Fibroblast of lung (primary cell): Measurements from ENCODE around the gene PUDP. TPM values are rescaled to one million over a fixed set of nuclear protein-coding genes. Genes with fewer than 3 reads are reported as not detected.

Experiments used
- DNase-seq, 2 donors: peaks; one replicate each; pipeline versions ENCODE4 v3.0.0 to v3.0.0-alpha.2; 2010; ENCODE audit warnings: low read depth in 2 of 2
- H2AFZ ChIP-seq: 2 replicates; pipeline ENCODE4 v1.5.1; 2012; ENCODE audit warnings: low read length, control low read depth, inconsistent platforms
- H3K27ac ChIP-seq: 2 replicates; pipeline ENCODE4 v1.5.1; 2011; ENCODE audit warnings: low read length, control low read depth; ENCODE audit not compliant: insufficient read depth
- H3K27me3 ChIP-seq: 2 replicates; pipeline ENCODE4 v1.5.1; 2011; ENCODE audit warnings: mild to moderate bottlenecking, low read length; ENCODE audit not compliant: control insufficient read depth, insufficient read depth
- H3K36me3 ChIP-seq: 2 replicates; pipeline ENCODE4 v1.5.1; 2011; ENCODE audit warnings: low read length; ENCODE audit not compliant: control insufficient read depth, insufficient read depth
- H3K4me1 ChIP-seq: 2 replicates; pipeline ENCODE4 v1.5.1; 2011; ENCODE audit warnings: low read length; ENCODE audit not compliant: control insufficient read depth, insufficient read depth; ENCODE audit errors: extremely low read depth
- H3K4me2 ChIP-seq: 2 replicates; pipeline ENCODE4 v1.5.1; 2011; ENCODE audit warnings: low read length, control low read depth; ENCODE audit not compliant: insufficient read depth; ENCODE audit errors: extremely low read depth
- H3K4me3 ChIP-seq, 4 experiments: fragments of 200-600 bp in 1 of 4; sonication (generic) in 1 of 4; replicated peaks in 1 of 4; 2 replicates each; pipeline ENCODE4 v1.5.1; 2011 to 2016; ENCODE audit warnings: low read length in 4 of 4, low read depth in 3 of 4, mild to moderate bottlenecking in 3 of 4, control low read depth in 2 of 4, inconsistent platforms in 1 of 4, mixed read lengths in 1 of 4; ENCODE audit not compliant: insufficient read depth in 1 of 4; ENCODE audit errors: control extremely low read depth in 1 of 4
- H3K79me2 ChIP-seq: 2 replicates; pipeline ENCODE4 v1.5.1; 2012; ENCODE audit warnings: mild to moderate bottlenecking, low read length, inconsistent platforms; ENCODE audit not compliant: control insufficient read depth, insufficient read depth
- H3K9ac ChIP-seq: 2 replicates; pipeline ENCODE4 v1.5.1; 2011; ENCODE audit warnings: mild to moderate bottlenecking, low read length, control low read depth; ENCODE audit not compliant: insufficient read depth
- H3K9me3 ChIP-seq: 2 replicates; pipeline ENCODE4 v1.5.1; 2012; ENCODE audit warnings: low read depth, low read length; ENCODE audit not compliant: control insufficient read depth, insufficient read depth
- H4K20me1 ChIP-seq: 2 replicates; pipeline ENCODE4 v1.5.1; 2011; ENCODE audit warnings: low read length; ENCODE audit not compliant: control insufficient read depth, insufficient read depth; ENCODE audit errors: extremely low read depth
- CTCF ChIP-seq, 2 donors: IDR thresholded peaks in 1 of 2; conservative IDR thresholded peaks in 1 of 2; 1 replicate in 1 of 2; 2 replicates in 1 of 2; pipeline ENCODE4 v1.5.1; 2011 to 2012; ENCODE audit warnings: low read length in 2 of 2, control low read depth in 1 of 2, inconsistent platforms in 1 of 2, low read depth in 1 of 2, mild to moderate bottlenecking in 1 of 2
- EZH2 ChIP-seq: IDR thresholded peaks from 2 replicates; pipeline ENCODE4 v1.5.1; 2012; ENCODE audit warnings: low read length, control low read depth, mild to moderate bottlenecking; ENCODE audit errors: missing control alignments
- polyA plus RNA-seq, 2 donors: library from polyadenylated mRNA; depleted of rRNA in 1 of 2; stranded (reverse) in 1 of 2; unstranded in 1 of 2; fragments of >200 nt; gene quantifications; 2 replicates each; pipeline ENCODE4 v1.2.1, GENCODE V29; 2011 to 2012; ENCODE audit warnings: missing spikeins in 1 of 2
- total RNA-seq: library from RNA; depleted of rRNA; stranded (reverse); fragments of >200 nt; gene quantifications from 2 replicates; pipeline ENCODE4 v1.2.1, GENCODE V29; 2014

PUDP gene
- total and polyA plus RNA-seq, 2 donors (not counting 1 experiment from before 2014, with no cell fraction given): 7.6 to 19.8 TPM

GRCh38 chrX:7065473-7065872, 82.5 kb downstream of the PUDP start:
- Histone ChIP-seq H3K79me2 (no peaks in the 10 kb centered on the region), H3K36me3 (no peaks in the 10 kb centered on the region), H4K20me1 (no peaks in the 10 kb centered on the region), H3K4me1 (no peaks in the 10 kb centered on the region), H3K27me3 (no peaks in the 10 kb centered on the region), H3K9ac (no peak overlapping the region), H3K4me2 (no peak overlapping the region), H3K27ac (no peak overlapping the region), H2AFZ (no peak overlapping the region), H3K9me3 (no peaks in the 10 kb centered on the region), H3K4me3 (no peak overlapping the region)
- no peak for DNase-seq
- TF ChIP-seq EZH2: no peak
- TF ChIP-seq CTCF (conservative IDR thresholded peaks at IDR 0.05 in 1 of 2, IDR thresholded peaks at IDR 0.05 in 1 of 2; ENCODE audit: low read depth in 1 of 2, low read length in 2 of 2): no peak

GRCh38 chrX:7062903-7063302, 85.0 kb downstream of the PUDP start:
- no peaks in the 10 kb centered on the region for H3K27me3 ChIP-seq
- no peaks in the 10 kb centered on the region for H3K79me2 ChIP-seq
- TF ChIP-seq CTCF (conservative IDR thresholded peaks at IDR 0.05 in 1 of 2, IDR thresholded peaks at IDR 0.05 in 1 of 2; ENCODE audit: low read depth in 1 of 2, low read length in 2 of 2) (no peak), EZH2 (no peak)
- no peaks in the 10 kb centered on the region for H3K4me1 ChIP-seq
- H3K4me2 ChIP-seq: no peak overlapping the region
- no peak overlapping the region for H3K4me3 ChIP-seq
- no peaks in the 10 kb centered on the region for H4K20me1 ChIP-seq
- H3K36me3 ChIP-seq: no peaks in the 10 kb centered on the region
- no peak overlapping the region for H2AFZ ChIP-seq
- H3K9me3 ChIP-seq: no peaks in the 10 kb centered on the region
- no peak for DNase-seq
- no peak overlapping the region for H3K9ac ChIP-seq
- no peak overlapping the region for H3K27ac ChIP-seq

- peak; percentile 11 to 54 for DNase-seq
- no peaks in the 10 kb centered on the region for H3K9me3 ChIP-seq
These were observed 85.7 kb downstream of the PUDP start for GRCh38 chrX:7062276-7062675.

More at GRCh38 chrX:7062276-7062675, 85.7 kb downstream of the PUDP start:
- TF ChIP-seq CTCF (conservative IDR thresholded peaks at IDR 0.05 in 1 of 2, IDR thresholded peaks at IDR 0.05 in 1 of 2; ENCODE audit: low read depth in 1 of 2, low read length in 2 of 2) (no peak), EZH2 (no peak)
- Histone ChIP-seq H2AFZ (no peak overlapping the region), H4K20me1 (no peaks in the 10 kb centered on the region), H3K4me3 (no peak overlapping the region), H3K36me3 (no peaks in the 10 kb centered on the region), H3K27me3 (no peaks in the 10 kb centered on the region), H3K9ac (no peak overlapping the region), H3K4me2 (no peak overlapping the region), H3K79me2 (no peaks in the 10 kb centered on the region), H3K4me1 (no peaks in the 10 kb centered on the region), H3K27ac (no peak overlapping the region)
